ENCODE measurements around the gene TAF4B.
"Not testable (repeated sequence)": the region's sequence is repeated elsewhere in the genome, so short reads cannot be mapped to it uniquely, and the experiment has no call there.

Gene TAF4B

DNA sequence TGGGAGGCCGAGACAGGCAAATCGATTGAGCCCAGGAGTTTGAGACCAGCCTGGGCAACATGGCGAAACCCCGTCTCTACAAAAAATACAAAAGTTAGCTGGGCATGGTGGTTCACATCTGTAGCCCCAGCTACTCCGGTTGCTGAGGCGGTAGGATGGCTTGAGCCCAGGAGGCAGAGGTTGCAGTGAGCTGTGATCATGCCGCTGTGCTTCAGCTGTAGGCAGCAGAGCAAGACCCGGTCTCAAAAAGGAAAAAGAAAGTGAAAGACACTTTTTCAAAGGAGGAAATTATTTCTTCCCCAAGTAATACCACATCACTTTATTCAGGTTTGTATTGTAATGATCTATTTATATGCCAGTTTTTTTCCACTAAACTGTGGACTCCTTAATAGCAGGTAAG is 35.7 kb upstream of the TAF4B start:
- H3K27me3 ChIP-seq (ENCODE audit: control insufficient read depth, insufficient read depth, low read length), result no peaks in the 10 kb centered on the region
- H3K4me3 ChIP-seq (ENCODE audit: low read depth, low read length), result no peak overlapping the region
- no peaks in the 10 kb centered on the region for H3K79me2 ChIP-seq
- H3K36me3 ChIP-seq (ENCODE audit: control insufficient read depth, insufficient read depth, low read length), result no peaks in the 10 kb centered on the region
- no peak overlapping the region for H3K9ac ChIP-seq
- H2AFZ ChIP-seq, result no peak overlapping the region
- H3K4me2 ChIP-seq (ENCODE audit: low read length), result no peak overlapping the region
- H3K4me1 ChIP-seq, result no peaks in the 10 kb centered on the region
- no peak overlapping the region for H3K27ac ChIP-seq
- TF ChIP-seq, protein P1, sequence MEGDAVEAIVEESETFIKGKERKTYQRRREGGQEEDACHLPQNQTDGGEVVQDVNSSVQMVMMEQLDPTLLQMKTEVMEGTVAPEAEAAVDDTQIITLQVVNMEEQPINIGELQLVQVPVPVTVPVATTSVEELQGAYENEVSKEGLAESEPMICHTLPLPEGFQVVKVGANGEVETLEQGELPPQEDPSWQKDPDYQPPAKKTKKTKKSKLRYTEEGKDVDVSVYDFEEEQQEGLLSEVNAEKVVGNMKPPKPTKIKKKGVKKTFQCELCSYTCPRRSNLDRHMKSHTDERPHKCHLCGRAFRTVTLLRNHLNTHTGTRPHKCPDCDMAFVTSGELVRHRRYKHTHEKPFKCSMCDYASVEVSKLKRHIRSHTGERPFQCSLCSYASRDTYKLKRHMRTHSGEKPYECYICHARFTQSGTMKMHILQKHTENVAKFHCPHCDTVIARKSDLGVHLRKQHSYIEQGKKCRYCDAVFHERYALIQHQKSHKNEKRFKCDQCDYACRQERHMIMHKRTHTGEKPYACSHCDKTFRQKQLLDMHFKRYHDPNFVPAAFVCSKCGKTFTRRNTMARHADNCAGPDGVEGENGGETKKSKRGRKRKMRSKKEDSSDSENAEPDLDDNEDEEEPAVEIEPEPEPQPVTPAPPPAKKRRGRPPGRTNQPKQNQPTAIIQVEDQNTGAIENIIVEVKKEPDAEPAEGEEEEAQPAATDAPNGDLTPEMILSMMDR (IDR thresholded peaks at IDR 0.05), result no peak
- H3K9me3 ChIP-seq (ENCODE audit: control insufficient read depth, low read length), result no peaks in the 10 kb centered on the region

- no peaks in the 10 kb centered on the region for H3K27me3 ChIP-seq (ENCODE audit: control insufficient read depth, insufficient read depth, low read length)
- H3K4me2 ChIP-seq (ENCODE audit: low read length), result no peak overlapping the region
- H3K27ac ChIP-seq, result no peak overlapping the region
- no peaks in the 10 kb centered on the region for H3K79me2 ChIP-seq
- H3K9ac ChIP-seq, result no peak overlapping the region
- no peak overlapping the region for H3K4me3 ChIP-seq (ENCODE audit: low read depth, low read length)
- H2AFZ ChIP-seq, result no peak overlapping the region
- TF ChIP-seq, protein P1 (IDR thresholded peaks at IDR 0.05), result no peak
- no peaks in the 10 kb centered on the region for H3K36me3 ChIP-seq (ENCODE audit: control insufficient read depth, insufficient read depth, low read length)
- H3K9me3 ChIP-seq (ENCODE audit: control insufficient read depth, low read length), result no peaks in the 10 kb centered on the region
- no peaks in the 10 kb centered on the region for H3K4me1 ChIP-seq
Measured at GRCh38 chr18:26192233-26192632, 34.0 kb upstream of the TAF4B start.

GRCh38 chr18:26196605-26197004 is 29.6 kb upstream of the TAF4B start:
- Histone ChIP-seq H3K9me3 (ENCODE audit: control insufficient read depth, low read length) (no peaks in the 10 kb centered on the region), H3K79me2 (no peaks in the 10 kb centered on the region), H3K9ac (no peak overlapping the region), H3K4me1 (no peaks in the 10 kb centered on the region), H3K4me3 (ENCODE audit: low read depth, low read length) (no peak overlapping the region), H2AFZ (no peak overlapping the region), H3K27ac (no peak overlapping the region), H3K4me2 (ENCODE audit: low read length) (no peak overlapping the region), H3K27me3 (ENCODE audit: control insufficient read depth, insufficient read depth, low read length) (no peaks in the 10 kb centered on the region), H3K36me3 (ENCODE audit: control insufficient read depth, insufficient read depth, low read length) (no peaks in the 10 kb centered on the region)
- TF ChIP-seq, protein P1 (IDR thresholded peaks at IDR 0.05), result no peak

DNA sequence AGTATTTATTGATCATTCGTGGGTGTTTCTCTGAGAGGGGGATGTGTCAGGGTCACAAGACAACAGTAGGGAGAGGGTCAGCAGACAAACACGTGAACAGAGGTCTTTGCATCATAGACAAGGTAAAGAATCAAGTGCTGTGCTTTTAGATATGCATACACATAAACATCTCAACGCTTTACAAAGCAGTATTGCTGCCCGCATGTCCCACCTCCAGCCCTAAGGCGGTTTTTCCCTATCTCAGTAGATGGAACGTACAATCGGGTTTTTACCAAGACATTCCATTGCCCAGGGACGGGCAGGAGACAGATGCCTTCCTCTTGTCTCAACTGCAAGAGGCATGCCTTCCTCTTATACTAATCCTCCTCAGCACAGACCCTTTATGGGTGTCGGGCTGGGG is 24.2 kb upstream of the TAF4B start:
- H3K79me2 ChIP-seq; H3K4me3 ChIP-seq (ENCODE audit: low read depth, low read length); H3K27me3 ChIP-seq (ENCODE audit: control insufficient read depth, insufficient read depth, low read length); H3K4me1 ChIP-seq; H3K27ac ChIP-seq; H3K36me3 ChIP-seq (ENCODE audit: control insufficient read depth, insufficient read depth, low read length); H3K9ac ChIP-seq; H2AFZ ChIP-seq; H3K9me3 ChIP-seq (ENCODE audit: control insufficient read depth, low read length); H3K4me2 ChIP-seq (ENCODE audit: low read length): not testable (repeated sequence)

- H3K79me2 ChIP-seq, result no peaks in the 10 kb centered on the region
- no peaks in the 10 kb centered on the region for H3K36me3 ChIP-seq (ENCODE audit: control insufficient read depth, insufficient read depth, low read length)
- no peak overlapping the region for H2AFZ ChIP-seq
- no peaks in the 10 kb centered on the region for H3K9me3 ChIP-seq (ENCODE audit: control insufficient read depth, low read length)
- H3K4me1 ChIP-seq, result no peaks in the 10 kb centered on the region
- no peaks in the 10 kb centered on the region for H3K27me3 ChIP-seq (ENCODE audit: control insufficient read depth, insufficient read depth, low read length)
- no peak overlapping the region for H3K27ac ChIP-seq
- TF ChIP-seq, protein P1 (IDR thresholded peaks at IDR 0.05), result no peak
- no peak overlapping the region for H3K9ac ChIP-seq
- no peak overlapping the region for H3K4me3 ChIP-seq (ENCODE audit: low read depth, low read length)
- no peak overlapping the region for H3K4me2 ChIP-seq (ENCODE audit: low read length)
Measured at GRCh38 chr18:26205318-26205717, 20.9 kb upstream of the TAF4B start.
